K562 (cell line): ENCODE measurements around the gene UGT1A9. TPM values are rescaled to one million over a fixed set of nuclear protein-coding genes. Genes with fewer than 3 reads are reported as not detected.

ENCODE experiments used
- ATAC-seq: fragments of 200-7000 bp; cut with Tn5 transposase; 3 replicates; pipeline ENCODE4 v1.9.1; 2020; ENCODE audit warnings: moderate library complexity
- BruUV-seq: library from RNA; stranded (reverse); fragments of 400-500 nt; replicated peaks from 2 replicates; lab custom pipeline; 2021; lab: Mats Ljungman, UMichigan
- CTCF ChIA-PET: fragments of 300-600 bp; formaldehyde crosslinking; extraction: SDS; loops from one replicate; lab custom pipeline; 2021; ENCODE audit warnings: low intra/inter-chr PET ratio; lab: Yijun Ruan, JAX
- POLR2A ChIA-PET: fragments of 300-600, 350-650 bp; sonication (Branson Sonifier 250); formaldehyde crosslinking; extraction: SDS; loops from one replicate; lab custom pipeline; 2021; ENCODE audit warnings: antibody characterized with exemption, inconsistent platforms; lab: Yijun Ruan, JAX
- DNase-seq, 4 experiments: peaks; one replicate each; pipeline versions ENCODE4 v3.0.0 to v3.0.0-alpha.2; 2011 to 2018; ENCODE audit warnings: low spot score in 3 of 4, mixed read lengths in 3 of 4; ENCODE audit errors: extremely low read depth in 1 of 4
- FAIRE-seq: peaks from 2 replicates; lab custom pipeline; 2011; peaks lifted over from hg19 to GRCh38; lab: Jason Lieb, UNC
- H2AFZ ChIP-seq: 2 replicates; pipeline ENCODE4 v1.6.0; 2011; ENCODE audit warnings: low read depth, low read length, control low read depth, inconsistent platforms
- H3K27ac ChIP-seq: fragments of 200-600 bp; 3 replicates; pipeline ENCODE4 v1.8.0; 2011; ENCODE audit warnings: low read depth, mild to moderate bottlenecking, control low read depth, inconsistent platforms, low read length, moderate library complexity, mixed read lengths; ENCODE audit errors: extremely low read depth
- H3K27me3 ChIP-seq, 2 experiments: fragments of 300-600 bp in 1 of 2; 2 replicates in 1 of 2; 3 replicates in 1 of 2; pipeline versions ENCODE4 v1.6.0 to v1.8.0; 2011; ENCODE audit warnings: inconsistent platforms in 2 of 2, low read length in 2 of 2, mild to moderate bottlenecking in 1 of 2, mixed read lengths in 1 of 2, moderate library complexity in 1 of 2; ENCODE audit not compliant: control insufficient read depth in 2 of 2, insufficient read depth in 2 of 2
- H3K36me3 ChIP-seq: fragments of 300-600 bp; 3 replicates; pipeline ENCODE4 v1.8.0; 2011; ENCODE audit warnings: mild to moderate bottlenecking, low read length, inconsistent platforms; ENCODE audit not compliant: control insufficient read depth, insufficient read depth
- H3K4me1 ChIP-seq, 2 experiments: fragments of 200-600 bp in 1 of 2; replicated peaks in 1 of 2; 2 replicates in 1 of 2; 3 replicates in 1 of 2; pipeline versions ENCODE4 v1.5.1 to v1.8.0; 2011; ENCODE audit warnings: inconsistent platforms in 2 of 2, low read length in 2 of 2, mild to moderate bottlenecking in 1 of 2, mixed read lengths in 1 of 2, moderate library complexity in 1 of 2; ENCODE audit not compliant: control insufficient read depth in 2 of 2, insufficient read depth in 2 of 2
- H3K4me2 ChIP-seq: 2 replicates; pipeline ENCODE4 v1.6.1; 2011; ENCODE audit warnings: low read length, control low read depth, inconsistent platforms, mixed read lengths; ENCODE audit not compliant: insufficient read depth
- H3K4me3 ChIP-seq: fragments of 200-600 bp; sonication (generic), shearing (Covaris generic); 2 replicates; pipeline ENCODE4 v1.5.1; 2016; ENCODE audit warnings: control low read depth, inconsistent platforms
- H3K79me2 ChIP-seq: fragments of 200-600 bp; 3 replicates; pipeline ENCODE4 v1.8.0; 2011; ENCODE audit warnings: low read length, inconsistent platforms; ENCODE audit not compliant: control insufficient read depth, insufficient read depth
- H3K9ac ChIP-seq, 2 experiments: 2 replicates each; pipeline versions ENCODE4 v1.6.0 to v1.6.1; 2011; ENCODE audit warnings: low read depth in 2 of 2, low read length in 2 of 2, control low read depth in 1 of 2, inconsistent platforms in 1 of 2, mild to moderate bottlenecking in 1 of 2, mixed read lengths in 1 of 2; ENCODE audit not compliant: insufficient read depth in 1 of 2
- H3K9me1 ChIP-seq: one replicate; pipeline ENCODE4 v1.6.0; 2011; ENCODE audit warnings: inconsistent platforms, mild to moderate bottlenecking, low read length, moderate library complexity; ENCODE audit not compliant: control insufficient read depth, insufficient read depth
- H3K9me3 ChIP-seq: replicated peaks from 2 replicates; pipeline ENCODE4 v1.5.1; 2011; ENCODE audit warnings: low read depth, low read length, inconsistent platforms; ENCODE audit not compliant: control insufficient read depth, insufficient read depth
- H4K20me1 ChIP-seq: replicated peaks from 2 replicates; pipeline ENCODE4 v1.6.1; 2011; ENCODE audit warnings: low read length, inconsistent platforms, mixed read lengths; ENCODE audit not compliant: control insufficient read depth, insufficient read depth
- E2F8 ChIP-seq: fragments of 450-650 bp; IDR thresholded peaks from 2 replicates; pipeline ENCODE4 v1.7.1; 2018; ENCODE audit warnings: mild to moderate bottlenecking, low read depth; ENCODE audit not compliant: partially characterized antibody
- FUS ChIP-seq: fragments of 200-400 bp; formaldehyde crosslinking; optimal IDR thresholded peaks from 2 replicates; pipeline ENCODE3; 2017; ENCODE audit warnings: low read depth, low read length
- HMG20A ChIP-seq: fragments of 450-650 bp; formaldehyde crosslinking; conservative IDR thresholded peaks from 2 replicates; pipeline ENCODE4 v1.4.0; 2020; ENCODE audit warnings: mild to moderate bottlenecking, mixed read lengths
- KLF10 ChIP-seq: fragments of 250-450 bp; sonication (Bioruptor Pico); IDR thresholded peaks from 2 replicates; pipeline ENCODE4 v1.6.1; 2021; ENCODE audit warnings: matching md5 sums
- MEF2A ChIP-seq: IDR thresholded peaks from 2 replicates; pipeline ENCODE4 v1.6.1; 2011; ENCODE audit warnings: low read depth, mild to moderate bottlenecking, low read length, moderate library complexity; ENCODE audit not compliant: control insufficient read depth
- MEF2D ChIP-seq: conservative IDR thresholded peaks from 2 replicates; pipeline ENCODE4 v1.6.1; 2016; ENCODE audit warnings: low read depth, missing genetic modification characterization, missing compliant biosample characterization
- NCOR1 ChIP-seq: fragments of 450-650 bp; IDR thresholded peaks from 2 replicates; pipeline ENCODE4 v1.6.1; 2016; ENCODE audit warnings: mild to moderate bottlenecking, moderate library complexity
- SMARCC2 ChIP-seq: fragments of 450-650 bp; IDR thresholded peaks from 2 replicates; pipeline ENCODE4 v1.6.1; 2017; ENCODE audit warnings: antibody characterized with exemption, moderate library complexity, mild to moderate bottlenecking, low read depth
- WGBS: fragments of 100-300 bp; shearing (Covaris generic); methylation state at CpG from one replicate; pipeline ENCODE4 v1.1.6; 2016; ENCODE audit warnings: low coverage, mixed read lengths; ENCODE audit not compliant: insufficient coverage; ENCODE audit errors: missing lambda C conversion rate; 5-methylcytosine and 5-hydroxymethylcytosine counted together
- in situ Hi-C: fragments of 300-500 bp; cut with MboI; formaldehyde crosslinking; loops from 4 replicates; pipeline ENCODE4 v1.15.0; 2018; ENCODE audit warnings: inconsistent platforms, mixed read lengths
- intact Hi-C: fragments of 100-400 bp; cut with micrococcal nuclease; formaldehyde crosslinking; loops from 2 replicates; pipeline ENCODE4 v1.14.2; 2022
- polyA plus RNA-seq, 8 experiments: library from polyadenylated mRNA; depleted of rRNA in 4 of 8; stranded (reverse) in 5 of 8; unstranded in 3 of 8; fragments of >200 nt; fragmentation: Nextera tagmentation in 2 of 8; fragmentation: Illumina TruSeq in 1 of 8; extraction: Ambion mirVana in 2 of 8; extraction: Trizol in 1 of 8; gene quantifications; 2 replicates each; pipeline versions ENCODE4 v1.2.1 to v1.2.3, GENCODE V29; 2011 to 2014; ENCODE audit warnings: inconsistent platforms in 1 of 8, missing spikeins in 1 of 8
- total RNA-seq, 7 experiments: library from RNA; depleted of rRNA in 6 of 7; stranded (reverse); fragments of >200 nt in 6 of 7; fragmentation: Illumina TruSeq in 2 of 7; extraction: Trizol in 2 of 7; gene quantifications; 2 replicates each; pipeline versions ENCODE4 v1.2.1 to v1.2.3, GENCODE V29; 2011 to 2021; ENCODE audit warnings: low replicate concordance in 1 of 7
- TF ChIP-seq, protein P1 (sequence below): fragments of 250-450 bp; sonication (Bioruptor Pico); IDR thresholded peaks from 2 replicates; pipeline ENCODE4 v1.5.0; 2021
- TF ChIP-seq, protein P2 (sequence below): fragments of 450-650 bp; IDR thresholded peaks from 2 replicates; pipeline ENCODE4 v1.6.1; 2017; ENCODE audit warnings: antibody characterized with exemption
- TF ChIP-seq, protein P3 (sequence below): fragments of 450-650 bp; formaldehyde crosslinking; IDR thresholded peaks from 2 replicates; pipeline ENCODE4 v1.4.0; 2020; ENCODE audit warnings: mild to moderate bottlenecking, mixed read lengths
- TF ChIP-seq, protein P4 (sequence below), 3 experiments: IDR thresholded peaks in 2 of 3; conservative IDR thresholded peaks in 1 of 3; 2 replicates each; pipeline ENCODE4 v1.5.1; 2011 to 2012; ENCODE audit warnings: low read length in 3 of 3, mild to moderate bottlenecking in 3 of 3, control low read depth in 2 of 3, improper control_type of control experiment in 1 of 3, inconsistent platforms in 1 of 3, low read depth in 1 of 3, mixed read lengths in 1 of 3, moderate library complexity in 1 of 3; ENCODE audit not compliant: insufficient read depth in 2 of 3
- TF ChIP-seq, protein P5 (sequence below): fragments of 250-450 bp; sonication (Bioruptor Pico); IDR thresholded peaks from 2 replicates; pipeline ENCODE4 v1.9.0; 2021; ENCODE audit warnings: mild to moderate bottlenecking

Gene UGT1A9
- total and polyA plus RNA-seq, 9 of the 15 experiments (the other 6 are each of a cell fraction or from before 2014, with no cell fraction given) = 0.09 TPM; not detected in 8

- in situ Hi-C loops (no loop called here), intact Hi-C loops (no loop called here)
- ChIA-PET POLR2A (no interaction called here), CTCF (no interaction called here)
- Histone ChIP-seq H3K4me2 (no peak overlapping the region), H3K9me3 (no peaks in the 10 kb centered on the region), H2AFZ (no peak overlapping the region), H3K4me1 (no peaks in the 10 kb centered on the region), H3K9me1 (no peaks in the 10 kb centered on the region), H3K36me3 (no peaks in the 10 kb centered on the region), H3K79me2 (no peaks in the 10 kb centered on the region), H3K27ac (no peak overlapping the region), H3K27me3 (peaks cover 0 to 13% of the 10 kb centered on the region in 2 experiments; a peak in 3 of 5 replicates), H3K4me3 (no peak overlapping the region), H3K9ac (no peak overlapping the region), H4K20me1 (no peaks in the 10 kb centered on the region)
- WGBS = 0% methylated on average over 4 of the region's 4 CpGs
- DNase-seq = no peak
- BruUV-seq = no TSS peak
- ATAC-seq = no peak
- no peak for FAIRE-seq
- TF ChIP-seq, protein P1, sequence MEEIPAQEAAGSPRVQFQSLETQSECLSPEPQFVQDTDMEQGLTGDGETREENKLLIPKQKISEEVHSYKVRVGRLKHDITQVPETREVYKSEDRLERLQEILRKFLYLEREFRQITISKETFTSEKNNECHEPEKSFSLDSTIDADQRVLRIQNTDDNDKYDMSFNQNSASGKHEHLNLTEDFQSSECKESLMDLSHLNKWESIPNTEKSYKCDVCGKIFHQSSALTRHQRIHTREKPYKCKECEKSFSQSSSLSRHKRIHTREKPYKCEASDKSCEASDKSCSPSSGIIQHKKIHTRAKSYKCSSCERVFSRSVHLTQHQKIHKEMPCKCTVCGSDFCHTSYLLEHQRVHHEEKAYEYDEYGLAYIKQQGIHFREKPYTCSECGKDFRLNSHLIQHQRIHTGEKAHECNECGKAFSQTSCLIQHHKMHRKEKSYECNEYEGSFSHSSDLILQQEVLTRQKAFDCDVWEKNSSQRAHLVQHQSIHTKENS (CRISPR knock-in tag) = no peak
- no peak for TF ChIP-seq NCOR1
- TF ChIP-seq, protein P2, sequence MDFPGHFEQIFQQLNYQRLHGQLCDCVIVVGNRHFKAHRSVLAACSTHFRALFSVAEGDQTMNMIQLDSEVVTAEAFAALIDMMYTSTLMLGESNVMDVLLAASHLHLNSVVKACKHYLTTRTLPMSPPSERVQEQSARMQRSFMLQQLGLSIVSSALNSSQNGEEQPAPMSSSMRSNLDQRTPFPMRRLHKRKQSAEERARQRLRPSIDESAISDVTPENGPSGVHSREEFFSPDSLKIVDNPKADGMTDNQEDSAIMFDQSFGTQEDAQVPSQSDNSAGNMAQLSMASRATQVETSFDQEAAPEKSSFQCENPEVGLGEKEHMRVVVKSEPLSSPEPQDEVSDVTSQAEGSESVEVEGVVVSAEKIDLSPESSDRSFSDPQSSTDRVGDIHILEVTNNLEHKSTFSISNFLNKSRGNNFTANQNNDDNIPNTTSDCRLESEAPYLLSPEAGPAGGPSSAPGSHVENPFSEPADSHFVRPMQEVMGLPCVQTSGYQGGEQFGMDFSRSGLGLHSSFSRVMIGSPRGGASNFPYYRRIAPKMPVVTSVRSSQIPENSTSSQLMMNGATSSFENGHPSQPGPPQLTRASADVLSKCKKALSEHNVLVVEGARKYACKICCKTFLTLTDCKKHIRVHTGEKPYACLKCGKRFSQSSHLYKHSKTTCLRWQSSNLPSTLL = no peak
- TF ChIP-seq, protein P3, sequence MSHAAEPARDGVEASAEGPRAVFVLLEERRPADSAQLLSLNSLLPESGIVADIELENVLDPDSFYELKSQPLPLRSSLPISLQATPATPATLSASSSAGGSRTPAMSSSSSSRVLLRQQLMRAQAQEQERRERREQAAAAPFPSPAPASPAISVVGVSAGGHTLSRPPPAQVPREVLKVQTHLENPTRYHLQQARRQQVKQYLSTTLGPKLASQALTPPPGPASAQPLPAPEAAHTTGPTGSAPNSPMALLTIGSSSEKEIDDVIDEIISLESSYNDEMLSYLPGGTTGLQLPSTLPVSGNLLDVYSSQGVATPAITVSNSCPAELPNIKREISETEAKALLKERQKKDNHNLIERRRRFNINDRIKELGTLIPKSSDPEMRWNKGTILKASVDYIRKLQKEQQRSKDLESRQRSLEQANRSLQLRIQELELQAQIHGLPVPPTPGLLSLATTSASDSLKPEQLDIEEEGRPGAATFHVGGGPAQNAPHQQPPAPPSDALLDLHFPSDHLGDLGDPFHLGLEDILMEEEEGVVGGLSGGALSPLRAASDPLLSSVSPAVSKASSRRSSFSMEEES (CRISPR knock-in tag) = no peak
- TF ChIP-seq, protein P4, sequence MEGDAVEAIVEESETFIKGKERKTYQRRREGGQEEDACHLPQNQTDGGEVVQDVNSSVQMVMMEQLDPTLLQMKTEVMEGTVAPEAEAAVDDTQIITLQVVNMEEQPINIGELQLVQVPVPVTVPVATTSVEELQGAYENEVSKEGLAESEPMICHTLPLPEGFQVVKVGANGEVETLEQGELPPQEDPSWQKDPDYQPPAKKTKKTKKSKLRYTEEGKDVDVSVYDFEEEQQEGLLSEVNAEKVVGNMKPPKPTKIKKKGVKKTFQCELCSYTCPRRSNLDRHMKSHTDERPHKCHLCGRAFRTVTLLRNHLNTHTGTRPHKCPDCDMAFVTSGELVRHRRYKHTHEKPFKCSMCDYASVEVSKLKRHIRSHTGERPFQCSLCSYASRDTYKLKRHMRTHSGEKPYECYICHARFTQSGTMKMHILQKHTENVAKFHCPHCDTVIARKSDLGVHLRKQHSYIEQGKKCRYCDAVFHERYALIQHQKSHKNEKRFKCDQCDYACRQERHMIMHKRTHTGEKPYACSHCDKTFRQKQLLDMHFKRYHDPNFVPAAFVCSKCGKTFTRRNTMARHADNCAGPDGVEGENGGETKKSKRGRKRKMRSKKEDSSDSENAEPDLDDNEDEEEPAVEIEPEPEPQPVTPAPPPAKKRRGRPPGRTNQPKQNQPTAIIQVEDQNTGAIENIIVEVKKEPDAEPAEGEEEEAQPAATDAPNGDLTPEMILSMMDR (IDR thresholded peaks at IDR 0.05 in 2 of 3, conservative IDR thresholded peaks at IDR 0.05 in 1 of 3; ENCODE audit: insufficient read depth in 2 of 3, low read depth in 1 of 3, low read length in 3 of 3) = no peak
- TF ChIP-seq SMARCC2 = no peak
- no peak for TF ChIP-seq E2F8
- no peak for TF ChIP-seq FUS
- no peak for TF ChIP-seq MEF2A
- TF ChIP-seq KLF10 (CRISPR knock-in tag) = no peak
- TF ChIP-seq HMG20A (CRISPR knock-in tag) = no peak
- TF ChIP-seq, protein P5, sequence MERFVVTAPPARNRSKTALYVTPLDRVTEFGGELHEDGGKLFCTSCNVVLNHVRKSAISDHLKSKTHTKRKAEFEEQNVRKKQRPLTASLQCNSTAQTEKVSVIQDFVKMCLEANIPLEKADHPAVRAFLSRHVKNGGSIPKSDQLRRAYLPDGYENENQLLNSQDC = no peak
- TF ChIP-seq MEF2D (tag) = no peak
- TF ChIP-seq, all 486 proteins: peak for 0
Observed at GRCh38 chr2:233768076-233768475, 96.4 kb downstream of the UGT1A9 start.
